NCI-H460 (cell line): Measurements from ENCODE around the gene SLC16A9. TPM values are rescaled to one million over a fixed set of nuclear protein-coding genes. Genes with fewer than 3 reads are reported as not detected.

Experiments used
- total RNA-seq: library from RNA; depleted of rRNA; stranded (reverse); fragments of >200 nt; shearing (Covaris generic); gene quantifications from 2 replicates; pipeline ENCODE4 v1.2.3, GENCODE V29; 2014; rRNA removed

The SLC16A9 gene
- total RNA-seq, 1 experiment from 2014 or later: 5.7 TPM

Other genes with a start within 250 kb of the SLC16A9 start
- gene MRLN, start 43.6 kb upstream of the SLC16A9 start, total RNA-seq: not detected in 2 replicates
- gene CCDC6, start 196.7 kb upstream of the SLC16A9 start, total RNA-seq: 36.2 and 37.6 TPM in 2 replicates